AG04450 (cell line): ENCODE measurements around the gene CACNG8. TPM values are rescaled to one million over a fixed set of nuclear protein-coding genes. Genes with fewer than 3 reads are reported as not detected.
A peak's percentile ranks its signal among the peaks of the same experiment; 100 is the strongest.

Experiments used
- CTCF ChIA-PET: fragments of 300-600, 350-600 bp; formaldehyde crosslinking; extraction: SDS; loops from one replicate; lab custom pipeline; 2022; ENCODE audit warnings: antibody characterized with exemption, inconsistent platforms; lab: Charles Lee
- POLR2A ChIA-PET: fragments of 350-600 bp; formaldehyde crosslinking; extraction: SDS; loops from one replicate; lab custom pipeline; 2021; ENCODE audit warnings: antibody characterized with exemption, inconsistent platforms; lab: Yijun Ruan, JAX
- DNase-seq: peaks from one replicate; pipeline ENCODE4 v3.0.0-alpha.2; 2011; ENCODE audit warnings: low read depth, low spot score
- H3K27ac ChIP-seq: one replicate; pipeline ENCODE4 v1.5.1; 2012; ENCODE audit warnings: low read depth, low read length, control low read depth
- H3K27me3 ChIP-seq: one replicate; pipeline ENCODE4 v1.6.0; 2012; ENCODE audit warnings: low read length; ENCODE audit not compliant: control insufficient read depth, insufficient read depth
- H3K4me3 ChIP-seq: 2 replicates; pipeline ENCODE4 v1.5.1; 2011; ENCODE audit warnings: mild to moderate bottlenecking, low read depth, low read length, control low read depth
- H3K9me3 ChIP-seq: 2 replicates; pipeline ENCODE4 v1.5.1; 2012; ENCODE audit warnings: low read length; ENCODE audit not compliant: control insufficient read depth, insufficient read depth
- CTCF ChIP-seq: IDR thresholded peaks from 2 replicates; pipeline ENCODE4 v1.5.1; 2011; ENCODE audit warnings: low read depth, low read length, control low read depth, inconsistent platforms
- polyA minus RNA-seq: library from RNA; depleted of rRNA, polyadenylated mRNA; stranded (reverse); fragments of >200 nt; gene quantifications from 2 replicates; pipeline ENCODE4 v1.2.3, GENCODE V29; 2011; rRNA and poly(A)+ RNA removed
- polyA plus RNA-seq: library from polyadenylated mRNA; depleted of rRNA; stranded (reverse); fragments of >200 nt; gene quantifications from 2 replicates; pipeline ENCODE4 v1.2.3, GENCODE V29; 2011; rRNA removed

CACNG8 gene
- 0.33 and 0.52 TPM in 2 replicates for polyA plus RNA-seq
- polyA minus RNA-seq = 0.32 and 0.61 TPM in 2 replicates

DNA sequence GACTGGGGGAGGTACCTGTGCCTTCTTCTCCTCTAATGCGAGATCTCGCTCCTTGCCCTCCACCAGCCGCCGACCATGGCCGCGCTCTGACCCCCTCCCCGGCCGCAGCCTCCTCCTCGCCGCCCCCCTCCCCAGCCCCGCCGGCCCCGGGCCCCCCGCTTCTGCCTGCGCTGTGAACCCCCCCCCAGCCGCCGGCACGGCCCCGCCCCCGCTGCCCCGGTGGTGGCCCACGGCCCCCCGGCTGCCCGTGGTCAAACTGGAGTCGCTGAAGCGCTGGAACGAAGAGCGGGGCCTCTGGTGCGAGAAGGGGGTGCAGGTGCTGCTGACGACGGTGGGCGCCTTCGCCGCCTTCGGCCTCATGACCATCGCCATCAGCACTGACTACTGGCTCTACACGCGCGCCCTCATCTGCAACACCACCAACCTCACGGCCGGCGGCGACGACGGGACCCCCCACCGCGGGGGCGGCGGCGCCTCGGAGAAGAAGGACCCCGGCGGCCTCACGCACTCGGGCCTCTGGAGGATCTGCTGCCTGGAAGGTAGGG is at the start of gene CACNG8:
Gene CACNG8, plus strand, starts transcription at position 51 of the 545 bp plus-strand sequence.
- no peak for DNase-seq
- no peak for TF ChIP-seq CTCF
- ChIA-PET POLR2A (no interaction called here), CTCF (no interaction called here)
- H3K27me3 ChIP-seq = peaks cover 28% of the 10 kb centered on the region
- H3K4me3 ChIP-seq = peak within 1 kb of the TSS; percentile 66
- no peaks in the 10 kb centered on the region for H3K9me3 ChIP-seq
- H3K27ac ChIP-seq = no peak within 1 kb of the TSS

GRCh38 chr19:53915000-53915399 is 47.7 kb upstream of the CACNG8 start:
- Histone ChIP-seq H3K9me3 (no peaks in the 10 kb centered on the region), H3K27ac (no peak overlapping the region), H3K27me3 (no peaks in the 10 kb centered on the region), H3K4me3 (no peak overlapping the region)
- ChIA-PET CTCF (no interaction called here), POLR2A (no interaction called here)
- DNase-seq = no peak
- no peak for TF ChIP-seq CTCF

DNA sequence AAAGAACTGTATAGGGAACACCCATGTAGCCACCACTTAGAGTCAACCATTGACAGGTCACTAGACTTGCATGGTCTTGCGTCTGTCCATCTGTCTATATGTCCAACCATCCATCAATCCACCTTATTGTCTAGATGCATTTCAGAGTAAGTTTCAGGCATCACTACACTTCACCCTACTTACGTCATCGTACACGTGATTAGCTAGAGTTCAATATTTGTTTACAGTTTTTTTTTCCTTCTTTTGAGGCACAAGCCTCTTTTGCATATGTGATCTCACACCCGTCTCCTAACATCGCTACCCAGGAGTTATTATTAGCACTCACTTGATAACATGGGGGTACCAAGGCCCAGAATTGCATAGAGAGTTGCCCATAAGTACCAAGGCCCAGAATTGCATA is 46.7 kb upstream of the CACNG8 start:
- H3K4me3 ChIP-seq = no peak overlapping the region
- ChIA-PET CTCF (no interaction called here), POLR2A (no interaction called here)
- no peak for DNase-seq
- no peak overlapping the region for H3K27ac ChIP-seq
- H3K9me3 ChIP-seq = no peaks in the 10 kb centered on the region
- TF ChIP-seq CTCF = no peak
- no peaks in the 10 kb centered on the region for H3K27me3 ChIP-seq

- Histone ChIP-seq H3K4me3 (no peak overlapping the region), H3K27me3 (no peaks in the 10 kb centered on the region), H3K27ac (no peak overlapping the region), H3K9me3 (no peaks in the 10 kb centered on the region)
- POLR2A ChIA-PET = no interaction called here
- no peak for DNase-seq
- TF ChIP-seq CTCF = no peak
- CTCF ChIA-PET = interaction anchor here (0.9 to 1.3 kb wide), 2 partner anchors 11 to 113 kb away, joined by 3 to 4 read pairs; no protein-coding TSS in a partner anchor
Observed at GRCh38 chr19:53917356-53917755, 45.4 kb upstream of the CACNG8 start.

GRCh38 chr19:53927739-53928138 is 35.0 kb upstream of the CACNG8 start:
- POLR2A ChIA-PET = no interaction called here
- Histone ChIP-seq H3K27ac (no peak overlapping the region), H3K4me3 (no peak overlapping the region), H3K9me3 (no peaks in the 10 kb centered on the region), H3K27me3 (no peaks in the 10 kb centered on the region)
- peak; percentile 26 for DNase-seq
- TF ChIP-seq CTCF = no peak
- CTCF ChIA-PET = interaction anchor here (0.7 kb wide), 1 partner anchor 97 kb away, joined by 3 read pairs; no protein-coding TSS in a partner anchor
